ENCODE data around the gene CCDC27.

The CCDC27 gene

DNA sequence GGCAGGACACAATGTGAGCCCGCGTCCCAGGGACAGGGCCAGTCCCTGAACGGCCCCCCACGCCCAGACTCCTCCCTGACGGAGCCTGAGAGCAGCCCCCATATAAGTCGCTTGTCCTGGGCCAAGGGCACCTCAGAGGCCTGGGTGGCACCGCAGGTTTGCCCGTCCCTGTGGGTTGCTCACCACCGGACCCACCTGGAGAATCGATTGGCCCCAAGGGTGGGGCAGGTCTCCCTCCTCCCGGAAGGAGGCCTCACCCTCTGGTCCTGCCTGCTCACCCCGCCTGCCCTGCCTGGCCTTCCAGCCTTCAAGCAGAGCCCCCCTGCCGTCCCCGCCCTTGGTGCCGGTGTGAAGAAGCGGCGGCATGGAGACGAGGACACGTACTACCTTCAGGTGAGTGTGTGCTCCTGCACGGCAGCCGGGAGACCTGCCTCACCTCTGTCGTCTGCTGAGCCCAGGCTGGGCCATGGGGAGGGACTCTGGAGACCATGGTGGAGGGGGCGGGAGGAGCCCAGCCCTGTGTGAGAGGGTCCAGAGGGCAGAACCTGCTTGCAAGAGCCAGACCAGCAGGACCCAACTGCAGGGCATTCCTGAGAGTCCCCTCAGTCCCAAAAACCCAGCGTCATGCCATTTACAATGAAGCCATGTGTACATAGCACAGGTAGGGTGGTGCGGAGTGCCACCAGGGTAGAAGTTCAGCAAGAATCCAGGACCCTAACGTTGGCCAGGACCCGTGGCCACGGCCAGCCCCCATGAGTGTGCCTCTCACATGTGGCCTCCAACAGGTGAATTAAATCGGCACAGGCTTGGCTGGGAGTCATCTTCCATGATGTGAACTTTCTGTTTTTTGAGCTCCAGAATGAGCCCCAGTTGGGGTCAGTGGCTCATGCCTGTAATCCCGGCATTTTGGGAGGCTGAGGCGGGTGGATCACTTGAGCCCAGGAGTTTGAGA is 24.1 kb upstream of the CCDC27 start:
- peaks cover 18% of the 10 kb centered on the region for H3K4me1 Mint-ChIP-seq
- no peak overlapping the region for H3K27ac Mint-ChIP-seq
- H3K9me3 Mint-ChIP-seq: no peaks in the 10 kb centered on the region
- DNase-seq: no peak
- TF ChIP-seq, protein P1, sequence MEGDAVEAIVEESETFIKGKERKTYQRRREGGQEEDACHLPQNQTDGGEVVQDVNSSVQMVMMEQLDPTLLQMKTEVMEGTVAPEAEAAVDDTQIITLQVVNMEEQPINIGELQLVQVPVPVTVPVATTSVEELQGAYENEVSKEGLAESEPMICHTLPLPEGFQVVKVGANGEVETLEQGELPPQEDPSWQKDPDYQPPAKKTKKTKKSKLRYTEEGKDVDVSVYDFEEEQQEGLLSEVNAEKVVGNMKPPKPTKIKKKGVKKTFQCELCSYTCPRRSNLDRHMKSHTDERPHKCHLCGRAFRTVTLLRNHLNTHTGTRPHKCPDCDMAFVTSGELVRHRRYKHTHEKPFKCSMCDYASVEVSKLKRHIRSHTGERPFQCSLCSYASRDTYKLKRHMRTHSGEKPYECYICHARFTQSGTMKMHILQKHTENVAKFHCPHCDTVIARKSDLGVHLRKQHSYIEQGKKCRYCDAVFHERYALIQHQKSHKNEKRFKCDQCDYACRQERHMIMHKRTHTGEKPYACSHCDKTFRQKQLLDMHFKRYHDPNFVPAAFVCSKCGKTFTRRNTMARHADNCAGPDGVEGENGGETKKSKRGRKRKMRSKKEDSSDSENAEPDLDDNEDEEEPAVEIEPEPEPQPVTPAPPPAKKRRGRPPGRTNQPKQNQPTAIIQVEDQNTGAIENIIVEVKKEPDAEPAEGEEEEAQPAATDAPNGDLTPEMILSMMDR (IDR thresholded peaks at IDR 0.05): no peak
- no peak overlapping the region for H3K4me3 Mint-ChIP-seq
- peaks cover 11% of the 10 kb centered on the region for H3K27me3 Mint-ChIP-seq (ENCODE audit: low read depth, poor library complexity)
- H3K36me3 Mint-ChIP-seq (ENCODE audit: low read depth): no peaks in the 10 kb centered on the region

DNA sequence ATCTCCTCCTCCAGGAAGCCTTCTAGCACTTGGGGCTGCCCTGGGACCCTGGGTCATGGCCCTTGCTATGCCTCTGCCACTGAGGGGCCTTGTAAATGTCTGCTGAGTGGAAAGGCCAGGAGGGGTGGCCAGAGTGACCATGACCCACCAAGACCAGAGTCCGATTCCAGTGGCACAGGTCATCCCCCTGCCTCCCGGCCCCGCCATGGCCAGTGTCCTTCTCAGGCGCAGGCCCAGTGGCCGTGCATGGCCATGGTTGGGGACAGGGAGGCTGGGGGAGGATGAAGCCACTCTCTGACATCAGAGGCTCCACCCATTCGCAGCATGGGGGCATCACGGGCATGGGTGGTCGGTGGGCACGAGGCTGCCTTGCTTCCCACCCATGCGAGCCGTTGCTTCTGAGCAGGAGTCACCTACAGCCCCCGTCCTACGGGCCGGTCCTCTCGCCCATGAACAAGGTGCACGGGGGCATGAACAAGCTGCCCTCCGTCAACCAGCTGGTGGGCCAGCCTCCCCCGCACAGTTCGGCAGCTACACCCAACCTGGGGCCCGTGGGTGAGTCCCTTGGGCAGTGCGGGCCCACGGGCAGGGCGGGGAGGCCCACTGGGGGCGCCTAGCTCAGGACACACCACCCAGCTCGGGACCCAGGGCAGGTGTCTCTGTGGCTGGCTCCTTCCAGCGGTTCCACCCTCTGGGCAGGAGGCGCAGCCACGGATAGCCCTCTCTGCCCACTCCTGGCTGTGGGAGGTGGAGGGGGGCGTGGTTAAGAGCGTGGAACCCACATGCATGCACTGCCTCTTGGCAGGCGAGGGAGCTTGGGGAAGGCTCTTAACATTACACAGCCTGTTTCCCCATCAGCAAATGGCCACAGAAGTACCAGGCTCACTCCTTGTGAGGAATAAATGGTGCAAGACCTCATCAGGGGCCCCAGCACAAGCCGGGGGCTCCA is 22.4 kb upstream of the CCDC27 start:
- Mint-ChIP-seq H3K4me1 (peaks cover 27% of the 10 kb centered on the region), H3K4me3 (no peak overlapping the region), H3K9me3 (no peaks in the 10 kb centered on the region), H3K36me3 (ENCODE audit: low read depth) (no peaks in the 10 kb centered on the region), H3K27ac (no peak overlapping the region), H3K27me3 (ENCODE audit: low read depth, poor library complexity) (peaks cover 11% of the 10 kb centered on the region)
- no peak for DNase-seq
- TF ChIP-seq, protein P1 (IDR thresholded peaks at IDR 0.05): no peak

DNA sequence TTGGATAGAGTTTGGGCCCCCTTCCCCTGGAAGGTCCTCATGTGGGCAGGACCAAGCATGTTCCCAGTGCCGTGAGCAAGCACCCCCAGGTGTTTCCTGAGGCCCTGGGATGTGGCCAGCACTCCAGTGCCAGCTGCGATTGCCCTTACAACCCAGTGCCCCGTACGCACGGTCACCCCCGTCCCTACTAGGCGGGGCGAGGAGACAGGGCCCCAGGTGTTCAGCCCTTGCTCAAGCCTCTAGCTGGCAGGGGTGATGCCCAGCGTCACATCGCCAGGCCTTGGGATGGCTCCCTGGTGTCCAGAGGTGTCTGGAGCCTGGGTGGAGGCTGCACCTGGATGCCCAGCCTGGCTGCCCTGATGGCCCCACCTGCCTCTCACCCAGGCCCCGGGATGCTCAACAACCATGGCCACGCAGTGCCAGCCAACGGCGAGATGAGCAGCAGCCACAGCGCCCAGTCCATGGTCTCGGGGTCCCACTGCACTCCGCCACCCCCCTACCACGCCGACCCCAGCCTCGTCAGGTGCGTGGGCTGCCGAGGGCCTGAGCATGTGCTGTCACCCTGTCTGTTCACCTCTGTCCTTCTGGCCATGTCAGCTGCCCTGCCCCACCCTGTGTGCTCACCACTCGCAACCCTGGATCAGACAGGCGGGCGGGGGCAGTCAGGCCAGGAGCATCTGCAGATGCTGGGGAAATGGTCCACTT is 21.6 kb upstream of the CCDC27 start:
- Mint-ChIP-seq H3K36me3 (ENCODE audit: low read depth) (peaks cover 1% of the 10 kb centered on the region), H3K9me3 (no peaks in the 10 kb centered on the region), H3K4me3 (no peak overlapping the region), H3K27me3 (ENCODE audit: low read depth, poor library complexity) (peaks cover 11% of the 10 kb centered on the region), H3K27ac (no peak overlapping the region), H3K4me1 (peaks cover 28% of the 10 kb centered on the region)
- TF ChIP-seq, protein P1 (IDR thresholded peaks at IDR 0.05): no peak
- no peak for DNase-seq

- Mint-ChIP-seq H3K36me3 (ENCODE audit: low read depth) (peaks cover 7% of the 10 kb centered on the region), H3K9me3 (no peaks in the 10 kb centered on the region), H3K27me3 (ENCODE audit: low read depth, poor library complexity) (peaks cover 11% of the 10 kb centered on the region), H3K27ac (no peak overlapping the region), H3K4me3 (no peak overlapping the region), H3K4me1 (peaks cover 37% of the 10 kb centered on the region)
- no peak for DNase-seq
- TF ChIP-seq, protein P1 (IDR thresholded peaks at IDR 0.05): no peak
Measured at GRCh38 chr1:3731583-3732433, 20.4 kb upstream of the CCDC27 start.

Data from nephron progenitor cell (in vitro differentiated cells).